ENCODE measurements around the gene ATG16L1.

The ATG16L1 gene

DNA sequence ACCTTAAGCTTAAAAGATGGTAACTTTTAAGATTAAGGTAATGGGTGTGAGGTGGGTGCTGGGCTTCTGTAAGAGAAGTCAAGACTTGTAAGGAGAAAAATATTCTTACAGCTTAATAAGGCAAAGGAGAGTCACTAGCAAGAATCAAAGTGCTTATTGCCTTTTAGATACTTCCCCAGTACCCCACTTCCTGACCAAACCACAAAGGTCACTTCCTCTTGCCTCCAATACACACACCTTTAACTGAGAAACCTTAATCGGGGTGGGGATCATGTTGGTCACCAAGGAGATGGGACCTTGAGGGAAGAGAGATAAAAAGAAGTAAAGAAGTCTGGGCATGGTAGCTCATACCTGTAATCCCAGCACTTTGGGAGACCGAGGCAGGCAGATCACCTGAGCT is 10.6 kb upstream of the ATG16L1 start:
- Histone ChIP-seq H3K79me2 (ENCODE audit: low read length) (no peaks in the 10 kb centered on the region), H3K9me2 (replicated peaks; ENCODE audit: insufficient read depth, low read length) (no peaks in the 10 kb centered on the region), H2AFZ (ENCODE audit: low read length) (0 out of 2 replicates have a peak overlapping the region, but pooled peaks have one; percentile 44), H3K4me2 (ENCODE audit: low read depth, low read length) (peak overlapping the region; percentile 54; the same call in 1 of the 2 replicates), H3K9ac (ENCODE audit: low read length) (no peak overlapping the region), H3K27ac (ENCODE audit: low read length) (no peak overlapping the region), H3K27me3 (replicated peaks; ENCODE audit: insufficient read depth, low read length) (no peaks in the 10 kb centered on the region), H3K4me1 (ENCODE audit: low read length) (peaks cover 4% of the 10 kb centered on the region), H3K9me3 (replicated peaks; ENCODE audit: insufficient read depth, low read length) (no peaks in the 10 kb centered on the region), H4K20me1 (ENCODE audit: insufficient read depth, low read length) (no peaks in the 10 kb centered on the region), H3K4me3 (ENCODE audit: low read length) (no peak overlapping the region), H3F3A (ENCODE audit: insufficient read depth, low read length) (0 out of 2 replicates have a peak, but pooled peaks cover 4% of the 10 kb centered on the region), H3K36me3 (replicated peaks; ENCODE audit: insufficient read depth, low read length) (no peaks in the 10 kb centered on the region)
- peak; percentile 59 for DNase-seq
- TF ChIP-seq EZH2phosphoT487 (IDR thresholded peaks at IDR 0.05; ENCODE audit: low read length): no peak
- TF ChIP-seq CTCF (IDR thresholded peaks at IDR 0.05; ENCODE audit: low read length): no peak
- no peak for TF ChIP-seq EZH2 (optimal IDR thresholded peaks at IDR 0.05; ENCODE audit: low read depth, low read length)

GRCh38 chr2:233241803-233242202 is 9.7 kb upstream of the ATG16L1 start:
- Histone ChIP-seq H2AFZ (ENCODE audit: low read length) (no peak overlapping the region), H3K27ac (ENCODE audit: low read length) (no peak overlapping the region), H3K36me3 (replicated peaks; ENCODE audit: insufficient read depth, low read length) (no peaks in the 10 kb centered on the region), H3K9me2 (replicated peaks; ENCODE audit: insufficient read depth, low read length) (no peaks in the 10 kb centered on the region), H3F3A (ENCODE audit: insufficient read depth, low read length) (0 out of 2 replicates have a peak, but pooled peaks cover 4% of the 10 kb centered on the region), H3K27me3 (replicated peaks; ENCODE audit: insufficient read depth, low read length) (no peaks in the 10 kb centered on the region), H3K4me1 (ENCODE audit: low read length) (peaks cover 4% of the 10 kb centered on the region), H3K9me3 (replicated peaks; ENCODE audit: insufficient read depth, low read length) (no peaks in the 10 kb centered on the region), H3K9ac (ENCODE audit: low read length) (no peak overlapping the region), H3K4me2 (ENCODE audit: low read depth, low read length) (no peak overlapping the region), H4K20me1 (ENCODE audit: insufficient read depth, low read length) (no peaks in the 10 kb centered on the region), H3K4me3 (ENCODE audit: low read length) (no peak overlapping the region), H3K79me2 (ENCODE audit: low read length) (no peaks in the 10 kb centered on the region)
- no peak for DNase-seq
- TF ChIP-seq EZH2phosphoT487 (IDR thresholded peaks at IDR 0.05; ENCODE audit: low read length) (no peak), EZH2 (optimal IDR thresholded peaks at IDR 0.05; ENCODE audit: low read depth, low read length) (no peak), CTCF (IDR thresholded peaks at IDR 0.05; ENCODE audit: low read length) (no peak)

- Histone ChIP-seq H3K9me3 (replicated peaks; ENCODE audit: insufficient read depth, low read length) (no peaks in the 10 kb centered on the region), H2AFZ (ENCODE audit: low read length) (no peak overlapping the region), H3K4me3 (ENCODE audit: low read length) (no peak overlapping the region), H3K79me2 (ENCODE audit: low read length) (no peaks in the 10 kb centered on the region), H3K27ac (ENCODE audit: low read length) (no peak overlapping the region), H3K27me3 (replicated peaks; ENCODE audit: insufficient read depth, low read length) (no peaks in the 10 kb centered on the region), H3F3A (ENCODE audit: insufficient read depth, low read length) (0 out of 2 replicates have a peak, but pooled peaks cover 4% of the 10 kb centered on the region), H3K4me2 (ENCODE audit: low read depth, low read length) (no peak overlapping the region), H3K4me1 (ENCODE audit: low read length) (peaks cover 4% of the 10 kb centered on the region), H3K36me3 (replicated peaks; ENCODE audit: insufficient read depth, low read length) (no peaks in the 10 kb centered on the region), H3K9ac (ENCODE audit: low read length) (no peak overlapping the region), H3K9me2 (replicated peaks; ENCODE audit: insufficient read depth, low read length) (no peaks in the 10 kb centered on the region), H4K20me1 (ENCODE audit: insufficient read depth, low read length) (no peaks in the 10 kb centered on the region)
- DNase-seq: no peak
- no peak for TF ChIP-seq CTCF (IDR thresholded peaks at IDR 0.05; ENCODE audit: low read length)
- no peak for TF ChIP-seq EZH2phosphoT487 (IDR thresholded peaks at IDR 0.05; ENCODE audit: low read length)
- no peak for TF ChIP-seq EZH2 (optimal IDR thresholded peaks at IDR 0.05; ENCODE audit: low read depth, low read length)
These were observed 9.1 kb upstream of the ATG16L1 start for GRCh38 chr2:233242231-233242927.

All from MM.1S (cell line).